Cerebellar cortex (tissue), 1 donor: ENCODE measurements around the gene TNFRSF18.

Source experiments
- DNase-seq: peaks from one replicate; pipeline ENCODE4 v3.0.0-alpha.2; 2015; ENCODE audit warnings: low spot score

The TNFRSF18 gene

GRCh38 chr1:1213345-1214265 lies 7.2 kb upstream of the TNFRSF18 start, which contains the start of gene TNFRSF4:
Gene TNFRSF4 (minus strand): TSS chr1:1214153. CDS start chr1:1214127, 26 bp downstream.
- no peak for DNase-seq

- no peak for DNase-seq
Observed at GRCh38 chr1:1212780-1213344, 6.5 kb upstream of the TNFRSF18 start.

DNA sequence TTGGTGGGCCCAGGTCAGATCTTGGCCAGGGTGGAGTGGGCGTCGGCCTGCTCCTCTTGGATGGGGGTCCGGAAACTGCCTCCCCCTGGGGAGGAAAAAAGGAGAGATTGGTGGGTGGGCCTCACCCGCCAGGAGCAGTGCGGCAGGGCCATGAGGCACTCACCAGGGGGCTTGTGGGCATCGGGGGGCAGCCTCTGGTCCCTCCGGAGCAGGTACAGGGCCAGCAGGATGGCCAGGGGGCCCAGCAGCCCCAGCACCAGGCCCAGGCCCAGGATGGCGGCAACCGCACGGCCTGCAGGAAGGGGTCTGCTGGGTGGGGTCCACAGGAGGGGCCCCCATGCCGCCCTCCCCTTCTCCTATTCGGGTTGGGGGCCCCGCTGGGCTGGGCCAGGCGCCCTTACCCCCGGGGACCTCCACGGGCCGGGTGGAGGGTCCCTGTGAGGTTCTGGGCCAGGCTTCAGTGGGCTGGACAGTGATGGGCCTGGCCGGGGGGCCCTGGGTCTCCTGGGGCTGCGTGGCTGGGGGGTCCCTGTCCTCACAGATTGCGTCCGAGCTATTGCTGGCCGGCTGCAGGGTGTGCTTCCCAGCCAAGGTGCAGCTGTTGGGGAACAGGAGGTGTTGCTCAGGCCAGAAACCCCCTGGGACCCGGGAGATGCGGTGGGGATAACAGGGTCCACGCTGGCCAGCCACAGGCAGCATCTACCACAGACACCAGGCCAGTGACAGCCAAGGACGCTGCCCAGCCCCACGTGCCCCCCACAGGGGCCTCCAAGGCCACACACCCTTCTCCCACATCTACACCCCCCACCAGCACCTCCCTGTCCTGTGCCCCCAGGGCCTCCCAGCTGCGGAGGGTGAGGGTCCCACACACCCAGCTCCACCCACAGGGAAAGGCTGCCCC lies 5.4 kb upstream of the TNFRSF18 start:
- no peak for DNase-seq

DNA sequence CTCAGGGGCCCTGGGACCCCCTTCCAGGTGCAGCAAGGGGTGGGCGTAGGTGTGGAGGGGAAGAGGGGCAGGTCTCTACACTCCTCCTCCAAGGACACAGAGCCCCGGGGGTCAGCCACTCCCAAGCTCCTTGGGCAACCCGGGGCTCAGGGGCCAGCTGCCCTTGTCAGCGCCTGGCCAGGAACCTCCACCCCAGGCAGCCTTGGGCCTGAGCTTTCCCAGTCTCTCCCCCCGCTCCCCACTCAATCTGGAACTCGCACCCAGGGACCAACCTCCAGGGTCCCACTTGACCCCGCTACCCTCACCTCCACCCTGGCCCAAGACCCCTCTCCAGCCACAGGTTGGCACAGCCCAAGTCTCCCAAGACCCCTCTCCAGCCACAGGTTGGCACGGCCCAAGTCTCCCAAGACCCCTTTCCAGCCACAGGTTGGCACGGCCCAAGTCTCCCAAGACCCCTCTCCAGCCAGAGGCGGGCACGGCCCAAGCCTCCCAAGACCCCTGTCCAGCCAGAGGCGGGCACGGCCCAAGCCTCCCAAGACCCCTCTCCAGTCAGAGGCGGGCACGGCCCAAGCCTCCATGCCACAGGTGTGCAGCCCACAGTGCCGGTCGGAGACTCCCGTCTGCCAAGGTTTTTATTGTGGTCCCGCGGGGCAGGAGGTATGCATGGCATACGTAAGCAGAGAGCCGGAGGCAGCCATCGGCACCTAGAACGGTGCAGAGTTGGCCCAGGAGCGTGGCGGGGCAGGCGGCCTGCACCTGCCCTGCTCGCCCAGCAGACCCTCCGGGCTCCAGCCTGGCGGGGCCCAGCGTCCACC lies 4.5 kb upstream of the TNFRSF18 start:
- no peak for DNase-seq

DNA sequence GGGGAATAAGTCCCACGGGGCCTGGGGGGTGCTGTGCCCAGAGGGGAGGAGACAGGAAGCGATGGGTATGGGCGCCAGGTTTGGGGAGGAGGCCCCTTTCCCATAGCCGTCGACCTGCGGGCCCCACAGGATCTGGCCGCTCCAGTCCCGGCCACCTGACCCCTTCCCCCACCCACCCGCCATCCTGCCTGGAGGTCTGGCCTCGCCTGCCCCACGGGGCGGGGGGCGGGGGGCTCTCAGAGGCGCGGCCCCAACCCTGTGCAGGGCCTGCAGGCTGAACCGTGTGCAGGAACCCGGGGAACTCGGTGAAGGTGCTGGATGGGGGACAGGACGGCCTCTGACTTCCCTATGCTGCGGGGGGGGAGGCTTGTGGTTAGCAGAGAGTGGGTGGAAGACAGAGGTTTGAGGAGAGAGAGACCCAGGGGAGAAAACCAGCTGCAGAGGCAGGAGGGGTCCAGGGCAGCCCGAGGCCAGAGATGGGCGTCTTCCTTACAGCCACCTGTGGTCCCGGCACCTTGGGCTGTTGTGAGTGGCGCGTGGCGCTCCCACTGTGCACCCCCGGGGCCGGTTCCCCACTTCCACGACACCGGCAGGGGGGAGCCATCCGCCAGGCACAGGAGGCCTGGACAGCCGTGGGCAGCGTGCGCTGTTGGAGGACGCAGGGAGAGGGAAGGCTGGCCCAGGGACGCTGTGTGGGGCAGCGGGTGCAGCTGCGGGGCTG lies 2.5 kb upstream of the TNFRSF18 start:
- no peak for DNase-seq

DNA sequence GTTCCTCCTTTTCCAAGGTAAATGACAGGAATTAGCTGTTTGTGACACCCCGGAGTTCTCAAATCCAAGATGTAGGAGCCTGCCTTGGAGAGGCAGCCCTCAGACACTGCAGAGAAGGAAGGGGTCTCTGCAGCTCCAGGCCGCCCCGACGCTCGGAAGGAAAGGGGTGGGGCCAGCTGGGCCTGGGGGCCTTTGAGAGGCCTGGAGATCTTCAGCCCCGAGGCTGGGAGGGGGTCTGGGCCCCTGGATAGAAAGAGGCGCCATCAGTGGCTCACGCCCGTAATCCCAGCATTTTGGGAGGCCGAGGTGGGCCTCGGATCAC lies 1.1 kb upstream of the TNFRSF18 start:
- DNase-seq, result no peak

GRCh38 chr1:1206966-1207531 lies 657 bp upstream of the TNFRSF18 start:
- DNase-seq, result no peak

DNA sequence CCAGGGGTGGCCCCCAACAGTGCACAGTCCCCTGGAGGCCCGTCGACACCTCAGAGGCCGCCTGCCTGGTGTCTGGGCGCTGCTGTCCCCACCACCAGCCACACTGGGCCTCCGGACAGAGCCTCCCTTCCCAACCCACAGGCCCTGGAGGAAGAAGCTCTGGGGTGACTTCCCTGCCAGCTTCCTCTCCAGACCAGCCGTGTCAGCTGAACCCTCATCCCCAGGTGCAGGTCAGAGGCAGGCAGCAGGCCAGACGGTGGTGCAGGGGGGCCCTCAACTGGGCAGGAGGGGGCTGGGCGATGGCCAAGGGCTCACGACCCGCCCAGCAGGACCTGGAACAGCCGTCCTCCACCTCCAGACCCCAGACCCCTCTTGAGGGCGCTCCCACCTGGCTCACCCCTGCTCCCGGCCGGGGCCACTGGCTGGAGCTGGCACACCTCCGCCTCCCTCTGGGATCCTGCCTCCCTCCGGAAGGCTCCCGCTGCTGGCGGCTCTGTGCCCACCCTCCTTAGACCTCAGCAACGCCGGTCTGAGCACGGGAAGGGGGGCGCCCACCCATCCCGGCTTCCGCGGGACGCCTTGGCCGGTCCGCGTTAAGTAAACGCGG lies 520 bp downstream of the TNFRSF18 start:
- DNase-seq, result no peak

GRCh38 chr1:1204998-1205768 lies 1.2 kb downstream of the TNFRSF18 start:
- DNase-seq, result no peak

DNA sequence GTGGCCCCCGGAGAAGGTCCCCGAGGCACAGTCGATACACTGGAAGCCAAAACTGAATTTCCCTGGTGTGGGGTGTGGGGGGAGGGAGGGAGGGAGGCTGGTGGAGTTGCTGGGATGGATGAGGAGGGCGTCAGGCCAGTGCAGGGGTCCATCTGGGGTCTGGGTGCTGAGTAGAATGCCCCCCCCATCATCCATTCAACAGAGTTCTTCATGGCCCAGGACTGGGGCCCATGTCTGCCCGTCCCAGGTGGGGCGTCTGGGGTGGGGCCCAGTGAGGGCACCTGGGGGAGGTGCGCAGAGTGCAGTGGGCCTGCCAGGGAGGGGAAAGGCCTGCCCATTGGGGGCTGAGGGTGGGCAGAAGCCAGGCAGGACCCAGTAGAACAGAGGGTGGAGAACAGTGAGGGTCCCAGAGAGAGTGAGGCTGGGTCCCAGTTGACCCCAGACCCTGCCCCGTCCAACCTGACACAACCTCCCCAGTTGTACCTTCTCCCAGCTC lies 1.9 kb downstream of the TNFRSF18 start:
- DNase-seq, result no peak

GRCh38 chr1:1203561-1204424 lies 2.6 kb downstream of the TNFRSF18 start:
- no peak for DNase-seq

GRCh38 chr1:1202831-1203560 lies 3.4 kb downstream of the TNFRSF18 start:
- DNase-seq, result no peak

DNA sequence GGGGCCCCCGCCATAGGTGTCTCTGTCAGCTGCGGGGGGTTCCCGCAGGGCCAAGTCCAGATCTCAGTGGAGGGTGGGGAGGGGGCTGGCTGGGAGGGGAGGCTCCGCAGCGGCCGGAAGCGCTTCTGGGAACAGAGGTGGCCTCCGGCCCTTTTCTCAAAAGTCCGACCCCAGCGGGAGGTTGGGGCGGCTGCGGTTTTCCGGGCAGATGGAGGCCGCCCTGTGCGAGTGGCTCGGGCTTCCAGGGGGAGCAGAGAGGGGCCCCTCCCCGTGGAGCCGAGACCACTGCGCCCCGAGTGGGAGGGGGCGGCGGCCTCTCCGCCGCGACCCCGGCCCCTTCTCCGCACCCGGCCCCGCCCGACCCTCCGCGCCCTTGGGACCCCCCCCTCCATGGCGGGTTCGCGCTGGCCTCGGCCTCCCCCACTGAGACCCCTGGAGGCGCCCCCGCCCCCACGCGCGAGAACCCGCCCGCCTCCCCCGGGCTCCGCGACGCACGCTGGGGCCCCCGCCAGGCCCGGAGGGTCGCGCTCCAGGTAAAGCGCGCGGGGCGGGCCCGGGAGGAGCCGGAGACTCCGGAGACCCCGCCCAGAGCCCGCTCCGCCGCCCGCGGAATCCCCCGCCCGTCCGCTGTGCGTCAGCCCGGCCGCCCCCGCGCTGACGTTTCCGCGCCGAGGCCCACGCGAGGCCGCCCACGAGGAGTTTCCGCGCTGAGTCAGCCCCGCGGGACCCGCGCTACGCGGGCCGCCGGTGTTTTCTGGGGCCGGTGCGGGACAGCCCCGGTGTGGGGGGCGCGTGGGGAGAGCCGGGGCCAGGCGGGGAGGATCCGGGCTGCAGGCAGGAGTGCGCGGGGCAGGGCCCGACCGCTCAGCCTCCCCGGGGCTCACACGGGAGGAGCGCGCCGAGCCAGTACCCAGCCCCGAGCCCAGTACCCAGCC lies 5.2 kb downstream of the TNFRSF18 start:
- DNase-seq, result no peak

DNA sequence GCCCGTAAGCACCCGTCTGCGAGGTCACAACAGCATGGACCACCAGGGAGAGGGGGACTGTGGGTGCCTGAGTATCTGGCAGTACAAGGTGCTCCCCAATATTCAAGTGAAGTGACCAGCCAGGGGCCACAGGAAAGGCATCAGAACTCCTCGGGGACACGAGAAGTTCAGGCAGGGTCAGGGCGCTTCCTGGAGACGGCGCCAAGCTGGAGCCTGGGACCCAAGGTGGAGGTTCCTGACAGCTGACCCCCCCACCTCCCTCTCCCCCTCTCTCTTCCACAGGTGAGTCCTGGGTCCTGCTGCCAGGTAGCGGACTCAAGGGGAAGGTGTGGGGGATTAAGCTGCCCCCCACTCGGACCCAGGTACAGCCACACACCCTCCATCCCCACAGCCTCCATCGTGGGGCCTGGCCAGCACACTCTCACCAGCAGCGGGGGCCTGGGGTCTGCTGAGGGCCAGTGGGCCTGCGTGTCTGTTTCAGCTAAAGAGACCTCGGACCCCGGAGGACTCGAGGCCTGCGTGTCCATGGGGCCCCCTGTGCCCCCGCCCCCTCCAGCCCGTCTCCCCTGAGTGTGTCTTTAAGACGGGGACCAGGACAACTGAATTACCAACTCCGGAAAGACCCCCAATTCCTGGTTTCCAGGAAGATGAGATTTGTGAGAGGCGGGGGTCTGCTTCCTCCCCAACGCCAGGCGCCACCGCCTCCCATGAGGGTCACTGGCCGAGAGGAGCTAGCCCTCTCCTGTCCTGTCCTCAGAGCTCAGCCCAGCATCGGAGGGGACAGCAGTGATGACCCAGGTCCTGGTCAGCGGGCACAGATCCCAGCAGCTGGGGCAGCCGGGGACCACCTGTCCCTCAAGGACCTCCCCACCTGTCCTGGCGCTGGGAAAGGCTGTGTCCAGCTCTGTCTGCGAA lies 6.2 kb downstream of the TNFRSF18 start:
- no peak for DNase-seq
